Hypothalamus (tissue), 51 donors: ENCODE results near the gene PCGF3.
A peak's percentile ranks its signal among the peaks of the same experiment; 100 is the strongest.
"Not testable (repeated sequence)": the region's sequence is repeated elsewhere in the genome, so short reads cannot be mapped to it uniquely, and the experiment has no call there.

ENCODE experiments used
- DNase-seq, 51 donors: peaks; one replicate each; lab custom pipeline; 2025; lab: John Stamatoyannopoulos, UW

Gene PCGF3

DNA sequence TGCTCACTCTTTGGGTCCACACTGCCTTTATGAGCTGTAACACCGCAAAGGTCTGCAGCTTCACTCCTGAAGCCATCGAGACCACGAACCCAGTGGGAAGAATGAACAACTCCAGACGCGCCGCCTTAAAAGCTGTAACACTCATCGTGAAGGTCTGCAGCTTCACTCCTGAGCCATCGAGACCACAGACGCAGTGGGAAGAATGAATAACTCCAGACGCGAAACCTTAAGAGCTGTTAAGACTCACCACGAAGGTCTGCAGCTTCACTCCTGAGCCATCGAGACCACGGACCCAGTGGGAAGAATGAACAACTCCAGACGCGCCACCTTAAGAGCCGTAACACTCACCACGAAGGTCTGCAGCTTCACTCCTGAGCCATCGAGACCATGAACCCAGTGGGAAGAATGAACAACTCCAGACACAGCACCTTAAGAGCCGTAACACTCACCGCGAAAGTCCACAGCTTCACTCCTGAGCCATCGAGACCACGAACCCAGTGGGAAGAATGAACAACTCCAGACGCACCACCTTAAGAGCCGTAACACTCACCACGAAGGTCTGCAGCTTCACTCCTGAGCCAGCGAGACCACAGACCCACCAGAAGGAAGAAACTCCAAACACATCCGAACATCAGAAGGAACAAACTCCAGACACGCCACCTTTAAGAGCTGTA is 68.9 kb downstream of the PCGF3 start:
- not testable (repeated sequence) for DNase-seq

DNA sequence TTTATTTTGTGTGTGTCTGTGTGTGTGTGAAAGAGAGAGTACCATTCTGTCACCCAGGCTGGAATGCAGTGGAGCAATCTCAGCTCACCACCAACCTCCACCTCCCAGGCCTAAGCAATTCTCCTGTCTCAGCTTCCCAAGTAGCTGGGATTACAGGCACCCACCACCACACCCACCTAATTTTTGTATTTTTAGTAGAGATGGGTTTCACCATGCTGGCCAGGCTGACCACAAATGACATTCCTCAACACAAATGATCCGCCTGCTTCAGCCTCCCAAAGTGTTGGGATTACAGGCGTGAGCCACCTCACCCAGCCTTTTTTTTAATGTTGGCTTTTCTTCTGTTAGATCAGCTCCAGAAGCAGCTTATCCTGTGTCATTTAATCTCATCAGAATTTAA is 69.9 kb downstream of the PCGF3 start:
- DNase-seq = not testable (repeated sequence)

GRCh38 chr4:776743-777441 is 71.3 kb downstream of the PCGF3 start:
- DNase-seq = no peak

GRCh38 chr4:777520-778262 is 72.1 kb downstream of the PCGF3 start:
- DNase-seq = no peak

DNA sequence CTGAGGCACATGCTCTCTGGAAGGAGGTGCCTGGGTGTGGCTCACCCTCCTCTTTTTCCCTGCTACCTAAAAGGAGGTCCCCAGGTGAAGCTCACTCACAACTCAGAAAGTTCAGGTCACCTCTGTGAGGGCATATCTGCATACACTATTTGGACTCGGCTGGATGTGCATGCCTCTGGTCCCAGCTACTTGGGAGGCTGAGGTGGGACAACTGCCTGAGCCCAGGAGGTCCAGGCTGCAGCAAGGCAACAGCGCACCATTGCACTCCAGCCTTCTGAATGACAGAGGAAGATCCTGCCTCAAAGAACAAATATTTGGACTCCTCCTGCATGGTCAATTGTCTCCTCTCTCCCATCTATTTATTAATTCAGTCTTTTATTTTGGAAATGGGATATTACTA is 73.9 kb downstream of the PCGF3 start:
- no peak for DNase-seq

DNA sequence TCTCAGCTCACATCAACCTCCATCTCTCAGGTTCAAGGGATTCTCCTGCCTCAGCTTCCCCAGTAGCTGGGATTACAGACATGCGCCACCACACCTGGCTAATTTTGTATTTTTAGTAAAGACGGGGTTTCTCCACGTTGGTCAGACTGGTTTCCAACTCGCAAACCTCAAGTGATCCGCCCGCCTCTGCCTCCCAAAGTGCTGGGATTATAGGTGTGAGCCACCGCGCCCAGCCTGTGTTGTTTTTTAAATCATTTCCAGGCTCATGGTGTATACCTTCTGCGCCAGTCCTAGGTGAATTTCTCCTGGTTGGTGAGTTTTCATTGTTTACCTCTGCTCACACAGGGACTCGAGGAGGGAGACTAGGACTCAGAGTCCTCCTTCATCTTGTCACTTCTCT is 74.6 kb downstream of the PCGF3 start:
- DNase-seq = not testable (repeated sequence)

DNA sequence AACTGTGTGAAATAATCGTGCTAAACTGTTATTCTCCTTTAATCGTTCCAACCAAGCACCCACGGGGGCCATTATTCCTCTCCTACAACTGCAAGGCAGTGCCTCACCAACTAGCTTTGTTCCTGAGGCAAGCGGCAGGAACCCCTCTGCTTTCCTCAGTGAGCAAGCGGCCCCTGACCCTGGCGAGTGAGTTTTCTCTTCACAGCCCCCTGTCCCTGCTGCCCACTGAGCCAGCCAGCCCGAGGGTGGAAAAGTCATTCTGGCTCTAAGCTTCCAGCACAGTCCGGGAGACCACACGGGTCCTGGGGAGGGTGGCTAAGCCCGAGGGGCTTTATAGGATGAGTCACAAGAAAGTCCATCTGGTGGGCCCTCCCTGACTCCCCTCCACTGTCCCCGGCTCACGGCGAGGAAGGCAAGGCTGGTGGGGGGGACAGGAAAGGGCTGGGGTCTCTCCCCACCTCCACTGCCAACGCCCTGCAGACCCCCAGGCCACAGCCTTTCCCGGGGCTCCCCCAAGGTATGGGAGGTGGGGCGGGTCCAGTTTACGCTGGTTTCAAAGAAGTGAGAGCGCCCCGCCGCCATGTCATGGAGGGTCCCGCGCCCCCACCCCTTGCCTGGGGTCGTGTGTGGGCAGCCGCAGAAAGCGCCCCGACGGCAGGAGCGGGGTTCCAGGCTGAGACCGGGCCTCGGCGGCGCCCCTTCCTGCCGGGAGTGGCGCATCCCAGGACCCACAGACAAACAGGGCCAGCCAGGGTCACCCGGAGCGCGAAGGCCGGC is 75.3 kb downstream of the PCGF3 start:
- no peak for DNase-seq

GRCh38 chr4:781493-782216 is 76.0 kb downstream of the PCGF3 start:
- peak; percentile 87 to 100 (median 98) for DNase-seq

DNA sequence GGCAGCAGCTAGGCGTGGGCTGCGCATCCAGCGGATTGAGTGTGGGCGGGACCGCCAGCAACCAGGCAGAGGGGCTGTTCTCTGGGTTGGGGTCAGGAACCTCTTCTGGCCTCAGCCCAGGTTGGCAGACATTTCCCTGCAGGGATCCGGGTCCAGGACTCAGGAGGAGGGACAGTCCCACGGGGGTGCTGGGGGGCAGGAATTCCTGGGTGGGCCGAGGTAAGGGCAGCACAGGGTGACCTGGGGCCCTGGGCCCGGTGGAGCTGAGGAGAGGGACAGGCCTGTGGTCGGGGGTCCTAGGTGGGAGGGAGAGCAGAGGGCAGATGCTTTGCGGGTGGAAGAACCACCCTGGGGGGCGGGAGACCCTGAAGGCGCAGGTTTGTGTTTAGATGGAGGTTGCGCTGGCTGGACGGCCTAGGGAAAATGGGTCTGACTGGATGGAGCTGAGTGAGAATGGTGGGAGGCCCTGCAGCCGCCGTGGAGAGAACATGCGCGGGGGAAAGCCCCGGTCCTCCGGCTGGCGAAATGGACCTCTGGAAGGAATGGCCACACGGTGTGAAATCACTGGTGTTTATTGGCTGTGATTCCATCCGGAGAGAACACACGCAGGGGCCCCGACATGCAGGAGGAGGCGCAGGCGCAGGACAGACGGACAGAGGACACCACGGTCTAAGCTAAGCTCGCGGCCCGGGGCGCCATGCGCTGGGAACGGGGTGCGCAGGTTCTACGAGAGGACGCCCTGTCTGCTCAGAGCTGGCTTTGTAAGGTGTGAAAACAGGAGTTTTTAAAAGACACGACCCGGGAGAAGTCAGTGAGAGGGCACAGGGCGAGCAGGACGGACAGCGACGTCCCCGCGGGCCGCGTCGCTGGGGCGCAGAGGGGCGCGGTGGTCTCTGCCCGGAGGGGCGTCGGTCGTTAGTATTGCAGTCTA is 79.0 kb downstream of the PCGF3 start:
- DNase-seq = no peak

DNA sequence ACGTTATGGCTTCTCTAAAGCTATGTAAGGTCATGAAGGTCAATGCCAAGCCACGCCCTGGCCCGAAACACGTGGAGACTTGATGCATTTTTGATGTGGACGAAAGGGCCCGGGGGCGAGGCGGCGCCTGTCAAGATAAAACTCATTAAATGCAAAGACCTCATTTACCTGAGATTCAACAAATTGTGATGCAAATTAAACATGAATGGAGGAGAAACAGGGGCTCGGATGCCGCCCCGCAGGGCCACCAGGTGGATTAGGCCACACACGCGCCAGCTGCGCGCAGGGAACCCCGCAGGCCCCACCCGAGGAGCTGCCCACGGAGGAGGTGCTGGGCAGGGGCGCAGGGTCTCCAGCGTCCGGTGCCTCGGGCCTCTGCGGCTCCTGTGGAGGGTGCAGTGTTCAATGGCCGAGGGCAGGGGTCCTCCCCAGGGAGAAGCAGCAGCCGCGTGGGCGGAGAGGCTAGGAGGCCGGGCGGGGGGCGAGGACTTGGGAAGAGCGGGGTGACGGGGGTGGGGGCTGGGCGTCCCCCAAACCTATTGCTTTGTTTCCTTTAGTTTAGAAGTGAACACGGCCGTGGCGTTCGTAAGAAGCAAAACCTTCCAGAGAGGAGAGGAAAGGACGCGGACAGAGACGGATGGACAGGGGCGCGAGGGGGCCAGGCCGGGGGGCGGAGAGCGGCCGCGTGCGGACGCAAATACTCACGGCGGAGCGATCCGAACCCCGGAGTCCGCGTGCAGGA is 79.9 kb downstream of the PCGF3 start:
- no peak for DNase-seq

- no peak for DNase-seq
Measured at GRCh38 chr4:786074-786741, 80.6 kb downstream of the PCGF3 start.

- no peak for DNase-seq
Measured at GRCh38 chr4:786861-787300, 81.2 kb downstream of the PCGF3 start.

DNA sequence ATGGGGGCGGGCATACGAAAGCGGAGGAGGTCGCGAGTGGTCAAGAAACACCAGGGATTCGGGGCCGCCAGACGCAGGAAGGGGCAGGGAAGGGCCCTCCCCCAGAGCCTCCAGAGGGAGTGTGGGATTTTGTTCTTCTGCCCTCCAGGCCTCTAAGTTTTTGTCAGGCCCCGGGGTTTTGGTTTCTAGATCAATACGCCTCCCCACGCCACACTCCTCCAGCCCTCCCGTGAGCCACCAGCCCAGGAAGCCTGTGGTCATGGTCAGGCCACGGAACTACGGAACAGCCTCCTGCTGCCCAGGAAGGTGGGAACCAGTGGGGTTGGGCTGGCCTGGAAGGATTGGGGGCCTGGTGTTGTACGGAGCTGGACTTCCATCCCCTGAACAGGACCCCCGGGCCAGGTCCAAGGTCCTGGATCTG is 81.9 kb downstream of the PCGF3 start:
- DNase-seq = no peak

GRCh38 chr4:788006-788635 is 82.5 kb downstream of the PCGF3 start:
- no peak for DNase-seq

GRCh38 chr4:788636-789297 is 83.1 kb downstream of the PCGF3 start:
- no peak for DNase-seq

DNA sequence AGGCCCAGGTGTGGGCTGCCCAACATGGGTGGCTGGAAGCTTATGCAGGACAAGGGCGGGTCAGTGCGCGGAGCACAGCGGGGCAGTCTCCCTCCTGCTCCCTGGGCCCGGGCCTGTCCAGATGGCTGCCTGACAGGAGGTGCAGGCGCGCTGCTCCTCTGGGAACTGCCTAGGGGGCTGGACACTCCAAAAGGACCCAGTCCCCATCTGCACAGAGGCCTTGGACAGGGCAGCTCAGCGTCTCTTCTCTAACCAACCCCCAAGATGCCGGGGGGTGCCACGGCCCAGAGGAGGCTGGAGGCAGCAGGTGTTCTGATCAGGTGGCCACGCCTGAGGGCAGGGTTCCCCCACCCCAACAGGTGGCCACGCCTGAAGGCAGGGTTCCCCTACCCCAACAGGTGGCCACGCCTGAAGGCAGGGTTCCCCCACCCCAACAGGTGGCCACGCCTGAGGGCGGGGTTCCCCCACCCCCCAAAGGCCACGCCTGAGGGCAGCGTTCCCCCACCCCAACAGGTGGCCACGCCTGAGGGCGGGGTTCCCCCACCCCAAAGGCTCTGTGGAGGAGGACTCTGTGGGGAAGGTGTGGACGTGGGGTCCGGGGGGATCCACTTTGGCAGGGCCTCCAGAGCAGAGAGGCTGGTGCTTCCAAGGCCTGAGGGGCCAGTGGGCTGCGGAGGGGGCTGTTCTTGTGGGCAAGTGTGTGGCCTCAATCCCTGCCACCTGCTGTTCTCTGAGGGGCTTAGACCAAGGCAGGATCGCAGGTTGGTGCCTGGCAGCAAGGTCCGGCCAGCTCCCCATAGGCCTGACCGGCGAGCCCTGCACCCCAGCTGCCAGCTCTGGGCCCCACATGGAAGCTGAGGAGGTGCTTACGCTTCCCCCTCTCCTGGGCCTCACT is 84.2 kb downstream of the PCGF3 start:
- no peak for DNase-seq
